Measurements from ENCODE around the gene C1QC. TPM values are rescaled to one million over a fixed set of nuclear protein-coding genes. Genes with fewer than 3 reads are reported as not detected.

The C1QC gene
- total RNA-seq, 1 experiment from 2014 or later, result 0.59 TPM

DNA sequence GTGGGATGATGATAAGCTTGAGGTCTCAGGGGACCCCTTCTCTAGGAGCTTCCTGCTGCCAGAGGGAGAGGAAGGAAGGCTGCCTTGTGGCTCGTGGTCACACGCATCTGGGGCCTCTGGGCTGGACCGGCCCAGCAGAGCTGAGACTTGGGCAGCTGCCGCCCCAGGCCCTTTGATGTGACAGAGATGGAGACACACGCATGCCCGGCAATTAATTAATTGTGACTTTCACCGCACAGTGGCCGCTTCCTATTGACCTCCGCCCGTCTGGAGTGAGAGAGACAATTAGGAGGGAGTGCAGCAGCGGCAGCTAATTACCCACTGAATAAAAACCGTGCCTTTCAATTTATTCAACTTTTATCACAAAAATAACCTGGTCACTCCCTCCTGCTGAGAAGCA, 23.6 kb upstream of the C1QC start (continued):
- TF ChIP-seq ZBTB33 (IDR thresholded peaks at IDR 0.05; ENCODE audit: extremely low read depth, insufficient replicate concordance, low read length), result no peak

- intact Hi-C loops (cut with micrococcal nuclease), result loop anchor here (10.0 kb wide), 1 partner anchor 97 kb away; no protein-coding TSS in a partner anchor
- no peak overlapping the region for H3K27ac ChIP-seq (ENCODE audit: low read depth, low read length)
- H3K4me3 ChIP-seq (replicated peaks in 1 of 2; ENCODE audit: low read depth in 1 of 2, low read length in 2 of 2), result no peak overlapping the region
- no peak for ATAC-seq
- no TSS peak for BruUV-seq (replicated peaks)
- POLR2A ChIA-PET, result no interaction called here
- no peaks in the 10 kb centered on the region for H3K9me2 ChIP-seq (ENCODE audit: insufficient read depth)
- H3K4me2 ChIP-seq (ENCODE audit: low read length), result no peak overlapping the region
- H4K20me1 ChIP-seq (ENCODE audit: insufficient read depth), result no peaks in the 10 kb centered on the region
- DNase-seq (ENCODE audit: low read depth, low spot score), result no peak
- H3K9ac ChIP-seq (ENCODE audit: low read length), result no peak overlapping the region
- CTCF ChIA-PET, result no interaction called here
- no peak overlapping the region for H2AFZ ChIP-seq (ENCODE audit: low read depth, low read length, poor library complexity, severe bottlenecking)
- H3K36me3 ChIP-seq (ENCODE audit: control insufficient read depth in 1 of 2, insufficient read depth in 2 of 2, low read length in 2 of 2), result no peaks in the 10 kb centered on the region
- RAD21 ChIA-PET (ENCODE audit: low non-redundant PET in 1 of 2, low total read pairs in 2 of 2, uncharacterized antibody in 2 of 2, unreplicated experiment in 2 of 2), result no interaction called here
- no peaks in the 10 kb centered on the region for H3K79me2 ChIP-seq (ENCODE audit: insufficient read depth, low read length)
- H3K9me3 ChIP-seq (ENCODE audit: control insufficient read depth in 1 of 2, insufficient read depth in 1 of 2, low read depth in 1 of 2, low read length in 2 of 2), result no peaks in the 10 kb centered on the region
- TF ChIP-seq POLR2A (IDR thresholded peaks at IDR 0.05; ENCODE audit: borderline replicate concordance, extremely low read depth, insufficient read depth, insufficient read length), result no peak
- TF ChIP-seq YY1 (IDR thresholded peaks at IDR 0.05; ENCODE audit: extremely low read depth, insufficient replicate concordance, low read depth, low read length), result no peak
- TF ChIP-seq, protein P1, sequence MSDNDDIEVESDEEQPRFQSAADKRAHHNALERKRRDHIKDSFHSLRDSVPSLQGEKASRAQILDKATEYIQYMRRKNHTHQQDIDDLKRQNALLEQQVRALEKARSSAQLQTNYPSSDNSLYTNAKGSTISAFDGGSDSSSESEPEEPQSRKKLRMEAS (IDR thresholded peaks at IDR 0.05), result no peak
- no peak for TF ChIP-seq SRF (IDR thresholded peaks at IDR 0.05; ENCODE audit: low read depth)
- TF ChIP-seq SP1 (IDR thresholded peaks at IDR 0.05; ENCODE audit: low read depth), result no peak
- TF ChIP-seq, protein P2, sequence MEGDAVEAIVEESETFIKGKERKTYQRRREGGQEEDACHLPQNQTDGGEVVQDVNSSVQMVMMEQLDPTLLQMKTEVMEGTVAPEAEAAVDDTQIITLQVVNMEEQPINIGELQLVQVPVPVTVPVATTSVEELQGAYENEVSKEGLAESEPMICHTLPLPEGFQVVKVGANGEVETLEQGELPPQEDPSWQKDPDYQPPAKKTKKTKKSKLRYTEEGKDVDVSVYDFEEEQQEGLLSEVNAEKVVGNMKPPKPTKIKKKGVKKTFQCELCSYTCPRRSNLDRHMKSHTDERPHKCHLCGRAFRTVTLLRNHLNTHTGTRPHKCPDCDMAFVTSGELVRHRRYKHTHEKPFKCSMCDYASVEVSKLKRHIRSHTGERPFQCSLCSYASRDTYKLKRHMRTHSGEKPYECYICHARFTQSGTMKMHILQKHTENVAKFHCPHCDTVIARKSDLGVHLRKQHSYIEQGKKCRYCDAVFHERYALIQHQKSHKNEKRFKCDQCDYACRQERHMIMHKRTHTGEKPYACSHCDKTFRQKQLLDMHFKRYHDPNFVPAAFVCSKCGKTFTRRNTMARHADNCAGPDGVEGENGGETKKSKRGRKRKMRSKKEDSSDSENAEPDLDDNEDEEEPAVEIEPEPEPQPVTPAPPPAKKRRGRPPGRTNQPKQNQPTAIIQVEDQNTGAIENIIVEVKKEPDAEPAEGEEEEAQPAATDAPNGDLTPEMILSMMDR (IDR thresholded peaks at IDR 0.05 in 2 of 3, conservative IDR thresholded peaks at IDR 0.05 in 1 of 3; ENCODE audit: borderline replicate concordance in 1 of 3, insufficient read depth in 1 of 3, low read depth in 2 of 3, low read length in 2 of 3), result no peak
- TF ChIP-seq JUND (IDR thresholded peaks at IDR 0.05), result no peak
- no peak for TF ChIP-seq ZFX (IDR thresholded peaks at IDR 0.05)
- TF ChIP-seq REST (IDR thresholded peaks at IDR 0.05; ENCODE audit: low read depth), result no peak
- H3K27me3 ChIP-seq (ENCODE audit: insufficient read depth, low read length), result peaks cover 55% of the 10 kb centered on the region
- H3K4me1 ChIP-seq (ENCODE audit: control insufficient read depth in 1 of 2, insufficient read depth in 2 of 2, low read length in 2 of 2), result no peaks in the 10 kb centered on the region
These were observed 21.7 kb upstream of the C1QC start for GRCh38 chr1:22621761-22622160.
